ENCODE results near the gene DAP3. TPM values are rescaled to one million over a fixed set of nuclear protein-coding genes. Genes with fewer than 3 reads are reported as not detected.

The DAP3 gene
- total and polyA plus RNA-seq, 2 of the 8 experiments (the other 6 are each of a cell fraction or from before 2014, with no cell fraction given), result 66.3 to 87.1 TPM

DNA sequence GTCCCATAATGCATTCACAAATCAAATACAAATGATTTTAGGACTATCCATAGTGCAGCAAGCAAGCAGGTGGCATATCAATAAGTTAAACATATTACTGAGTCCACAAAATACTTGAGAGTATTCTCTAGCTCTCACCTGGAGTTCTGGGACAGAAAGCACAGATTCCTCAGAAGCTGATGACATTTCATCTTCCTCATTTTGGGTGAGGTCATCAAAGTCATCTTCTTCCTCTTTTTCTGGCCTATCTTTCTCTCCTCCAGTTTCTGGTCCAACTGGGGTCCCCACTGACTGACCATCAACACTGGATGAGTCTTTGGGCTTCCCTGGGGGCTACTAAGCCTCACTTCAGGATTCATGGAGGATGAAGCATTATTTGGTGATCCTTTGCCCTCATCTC, 39.2 kb upstream of the DAP3 start:
- no peak overlapping the region for H3K18ac ChIP-seq (ENCODE audit: extremely low read depth, low read length)
- H3K9ac ChIP-seq (replicated peaks in 1 of 4; ENCODE audit: extremely low read depth in 1 of 4, low read depth in 3 of 4, low read length in 3 of 4), result no peak overlapping the region
- no peak overlapping the region for H3K4me3 ChIP-seq (ENCODE audit: extremely low read depth in 1 of 4, insufficient read depth in 2 of 4, low read depth in 3 of 4, low read length in 4 of 4)
- H4K20me1 ChIP-seq (replicated peaks in 1 of 2; ENCODE audit: control insufficient read depth in 1 of 2, insufficient read depth in 2 of 2, low read length in 2 of 2), result no peaks in the 10 kb centered on the region
- no peak overlapping the region for H2BK20ac ChIP-seq (ENCODE audit: low read length)
- no peak overlapping the region for H2AFZ ChIP-seq (ENCODE audit: low read length)
- H3K56ac ChIP-seq (replicated peaks; ENCODE audit: insufficient read length, low read depth, low read length), result no peak overlapping the region
- no peaks in the 10 kb centered on the region for H3K79me1 ChIP-seq (ENCODE audit: low read depth, low read length)
- no peak for FAIRE-seq
- no peak overlapping the region for H3K4me2 ChIP-seq (ENCODE audit: insufficient read depth in 1 of 2, low read depth in 2 of 2, low read length in 2 of 2)
- H3K36me3 ChIP-seq (ENCODE audit: control insufficient read depth in 2 of 4, insufficient read depth in 4 of 4, low read length in 3 of 4), result no peaks in the 10 kb centered on the region
- H2BK120ac ChIP-seq (replicated peaks; ENCODE audit: low read depth, low read length), result no peak overlapping the region
- no peak overlapping the region for H3K27ac ChIP-seq (ENCODE audit: low read depth, low read length)
- H3K14ac ChIP-seq (ENCODE audit: insufficient read length), result no peak overlapping the region
- no peak for DNase-seq (ENCODE audit: low read depth in 1 of 2, low spot score in 2 of 2)
- no peaks in the 10 kb centered on the region for H3K79me2 ChIP-seq (ENCODE audit: control insufficient read depth in 1 of 2, insufficient read depth in 2 of 2, low read length in 2 of 2)
- H3K27me3 ChIP-seq (replicated peaks in 1 of 4; ENCODE audit: control insufficient read depth in 3 of 4, extremely low read depth in 1 of 4, insufficient read depth in 3 of 4, low read length in 3 of 4), result no peaks in the 10 kb centered on the region; a peak in 1 of 7 replicates
- no peak overlapping the region for H4K5ac ChIP-seq (ENCODE audit: insufficient read length, low read depth, low read length)
- no peaks in the 10 kb centered on the region for H3K23me2 ChIP-seq (ENCODE audit: low read depth, low read length)
- H3K4ac ChIP-seq (replicated peaks; ENCODE audit: insufficient read length, low read depth, low read length), result no peak overlapping the region
- TF ChIP-seq BRCA1 (IDR thresholded peaks at IDR 0.05; ENCODE audit: low read depth, low read length) (no peak), KDM1A (IDR thresholded peaks at IDR 0.05; ENCODE audit: borderline replicate concordance, low read length) (no peak), FOSL1 (IDR thresholded peaks at IDR 0.05; ENCODE audit: insufficient read depth, low read depth, low read length) (no peak)
- ChIA-PET CTCF (ENCODE audit: partially characterized antibody) (no interaction called here), POLR2A (ENCODE audit: partially characterized antibody) (no interaction called here)
- H2AK5ac ChIP-seq (ENCODE audit: low read depth, low read length), result no peak overlapping the region
- H2BK12ac ChIP-seq (ENCODE audit: low read depth, low read length), result no peak overlapping the region
- no peak overlapping the region for H2BK5ac ChIP-seq (ENCODE audit: low read depth, low read length)
- H2BK15ac ChIP-seq (ENCODE audit: low read length), result no peak overlapping the region
- no peaks in the 10 kb centered on the region for H3K4me1 ChIP-seq (replicated peaks in 1 of 4; ENCODE audit: control insufficient read depth in 3 of 4, insufficient read depth in 4 of 4, low read length in 3 of 4)
- 0 out of 4 replicates have a peak, but pooled peaks cover 0 to 5% of the 10 kb centered on the region in 2 experiments for H3K9me3 ChIP-seq (ENCODE audit: insufficient read depth in 2 of 2, low read depth in 1 of 2, low read length in 1 of 2)
- H4K8ac ChIP-seq (ENCODE audit: extremely low read depth, insufficient read depth, low read length), result no peak overlapping the region
- no peak overlapping the region for H4K91ac ChIP-seq (replicated peaks; ENCODE audit: insufficient read length, low read length)
- no peak overlapping the region for H3K23ac ChIP-seq (ENCODE audit: insufficient read length)
